HEK293 (cell line): ENCODE measurements around the gene ZNF302.

Experiments used
- CTCF ChIA-PET: fragments of 350-600 bp; formaldehyde crosslinking; extraction: SDS; loops from one replicate; lab custom pipeline; 2021; ENCODE audit warnings: antibody characterized with exemption; lab: Yijun Ruan, JAX
- POLR2A ChIA-PET: fragments of 300-600 bp; formaldehyde crosslinking; extraction: SDS; loops from one replicate; lab custom pipeline; 2020; ENCODE audit warnings: antibody characterized with exemption, inconsistent platforms; lab: Yijun Ruan, JAX
- H3K27ac ChIP-seq: fragments of 200-500 bp; sonication (Bioruptor generic); 2 replicates; pipeline ENCODE4 v1.5.1; 2014; ENCODE audit warnings: low read depth, low read length, control low read depth, inconsistent platforms; ENCODE audit errors: extremely low read depth
- H3K36me3 ChIP-seq, 2 experiments: fragments of 200-500 bp in 1 of 2; sonication (Bioruptor generic) in 1 of 2; 1 replicate in 1 of 2; 2 replicates in 1 of 2; pipeline ENCODE4 v1.5.1; 2014 to 2017; ENCODE audit warnings: inconsistent platforms in 2 of 2, low read length in 2 of 2; ENCODE audit not compliant: control insufficient read depth in 2 of 2, insufficient read depth in 1 of 2
- H3K4me1 ChIP-seq: fragments of 200-500 bp; sonication (Bioruptor generic); 2 replicates; pipeline ENCODE4 v1.5.1; 2014; ENCODE audit warnings: mild to moderate bottlenecking, low read length, inconsistent platforms; ENCODE audit not compliant: control insufficient read depth, insufficient read depth
- H3K4me3 ChIP-seq: 2 replicates; pipeline ENCODE4 v1.5.1; 2011; ENCODE audit warnings: low read depth, mild to moderate bottlenecking, control low read depth, low read length, moderate library complexity
- H3K9me3 ChIP-seq: fragments of 200-500 bp; sonication (Bioruptor generic); 2 replicates; pipeline ENCODE4 v1.5.1; 2014; ENCODE audit warnings: low read depth, low read length, inconsistent platforms; ENCODE audit not compliant: control insufficient read depth, insufficient read depth
- KLF8 ChIP-seq: fragments of 450-650 bp; formaldehyde crosslinking; IDR thresholded peaks from 2 replicates; pipeline ENCODE4 v1.5.1; 2016; ENCODE audit warnings: missing biosample characterization, missing genetic modification characterization
- KLF9 ChIP-seq: fragments of 450-650 bp; formaldehyde crosslinking; IDR thresholded peaks from 2 replicates; pipeline ENCODE4 v1.5.1; 2016; ENCODE audit warnings: missing biosample characterization, missing genetic modification characterization, low read depth
- PRDM1 ChIP-seq: fragments of 450-650 bp; formaldehyde crosslinking; IDR thresholded peaks from 2 replicates; pipeline ENCODE4; 2016; ENCODE audit warnings: missing biosample characterization, missing genetic modification characterization
- ZBTB10 ChIP-seq: fragments of 450-650 bp; formaldehyde crosslinking; IDR thresholded peaks from 2 replicates; pipeline ENCODE4 v1.5.1; 2016; ENCODE audit warnings: missing biosample characterization, missing genetic modification characterization
- ZBTB17 ChIP-seq: fragments of 450-650 bp; formaldehyde crosslinking; IDR thresholded peaks from 2 replicates; pipeline ENCODE4 v1.5.1; 2016; ENCODE audit warnings: missing biosample characterization, missing genetic modification characterization
- ZBTB48 ChIP-seq: fragments of 450-650 bp; formaldehyde crosslinking; IDR thresholded peaks from 2 replicates; pipeline ENCODE4 v1.5.1; 2016; ENCODE audit warnings: missing biosample characterization, missing genetic modification characterization
- ZEB2 ChIP-seq: fragments of 450-650 bp; formaldehyde crosslinking; IDR thresholded peaks from 2 replicates; pipeline ENCODE4 v1.5.1; 2016; ENCODE audit warnings: missing biosample characterization, missing genetic modification characterization
- ZFHX2 ChIP-seq: fragments of 450-650 bp; formaldehyde crosslinking; conservative IDR thresholded peaks from 2 replicates; pipeline ENCODE4 v1.5.1; 2016; ENCODE audit warnings: missing biosample characterization, missing genetic modification characterization
- ZNF184 ChIP-seq: fragments of 450-650 bp; IDR thresholded peaks from 2 replicates; pipeline ENCODE4 v1.5.1; 2018; ENCODE audit warnings: missing biosample characterization, mild to moderate bottlenecking, missing genetic modification characterization
- ZNF23 ChIP-seq: fragments of 450-650 bp; formaldehyde crosslinking; IDR thresholded peaks from 2 replicates; pipeline ENCODE4 v1.5.1; 2016; ENCODE audit warnings: missing biosample characterization, missing genetic modification characterization, borderline replicate concordance
- ZNF292 ChIP-seq: fragments of 450-650 bp; formaldehyde crosslinking; IDR thresholded peaks from 2 replicates; pipeline ENCODE4 v1.5.1; 2016; ENCODE audit warnings: low read depth, missing biosample characterization, missing genetic modification characterization, borderline replicate concordance
- ZNF341 ChIP-seq: fragments of 450-650 bp; formaldehyde crosslinking; IDR thresholded peaks from 2 replicates; pipeline ENCODE4; 2016; ENCODE audit warnings: low read depth, missing biosample characterization, missing genetic modification characterization
- ZNF398 ChIP-seq: fragments of 450-650 bp; formaldehyde crosslinking; IDR thresholded peaks from 2 replicates; pipeline ENCODE4 v1.5.1; 2017; ENCODE audit warnings: missing biosample characterization, missing genetic modification characterization
- ZNF48 ChIP-seq: fragments of 450-650 bp; formaldehyde crosslinking; IDR thresholded peaks from 2 replicates; pipeline ENCODE4 v1.5.1; 2016; ENCODE audit warnings: missing biosample characterization, missing genetic modification characterization
- ZNF529 ChIP-seq: fragments of 450-650 bp; formaldehyde crosslinking; IDR thresholded peaks from 2 replicates; pipeline ENCODE4 v1.5.1; 2017; ENCODE audit warnings: missing genetic modification characterization, missing biosample characterization; ENCODE audit not compliant: insufficient replicate concordance
- ZNF626 ChIP-seq: fragments of 450-650 bp; sonication (Bioruptor Pico); formaldehyde crosslinking; IDR thresholded peaks from 2 replicates; pipeline ENCODE4 v1.5.1; 2018; ENCODE audit warnings: missing biosample characterization, missing genetic modification characterization, inconsistent platforms
- ZNF639 ChIP-seq: fragments of 450-650 bp; formaldehyde crosslinking; IDR thresholded peaks from 2 replicates; pipeline ENCODE4 v1.5.1; 2016; ENCODE audit warnings: missing biosample characterization, missing genetic modification characterization
- ZNF660 ChIP-seq: fragments of 450-650 bp; IDR thresholded peaks from 2 replicates; pipeline ENCODE4 v1.5.1; 2018; ENCODE audit warnings: missing biosample characterization, mild to moderate bottlenecking, missing genetic modification characterization
- ZNF664 ChIP-seq: fragments of 450-650 bp; formaldehyde crosslinking; IDR thresholded peaks from 2 replicates; pipeline ENCODE4 v1.5.1; 2016; ENCODE audit warnings: missing biosample characterization, missing genetic modification characterization
- ZNF701 ChIP-seq: fragments of 450-650 bp; formaldehyde crosslinking; IDR thresholded peaks from 2 replicates; pipeline ENCODE4 v1.5.1; 2016; ENCODE audit warnings: missing biosample characterization, missing genetic modification characterization
- ZNF785 ChIP-seq: fragments of 450-650 bp; formaldehyde crosslinking; IDR thresholded peaks from 2 replicates; pipeline ENCODE4 v1.5.1; 2016; ENCODE audit warnings: missing biosample characterization, missing genetic modification characterization
- ZSCAN23 ChIP-seq: fragments of 450-650 bp; formaldehyde crosslinking; IDR thresholded peaks from 2 replicates; pipeline ENCODE4 v1.5.1; 2016; ENCODE audit warnings: missing biosample characterization, missing genetic modification characterization
- TF ChIP-seq, protein P1 (sequence below): fragments of 450-650 bp; formaldehyde crosslinking; IDR thresholded peaks from 2 replicates; pipeline ENCODE4 v1.5.1; 2016; ENCODE audit warnings: missing biosample characterization, missing genetic modification characterization
- TF ChIP-seq, protein P2 (sequence below): IDR thresholded peaks from 2 replicates; pipeline ENCODE4 v1.6.1; 2011; ENCODE audit warnings: mild to moderate bottlenecking, low read depth, low read length, borderline replicate concordance
- TF ChIP-seq, protein P3 (sequence below): fragments of 450-650 bp; formaldehyde crosslinking; IDR thresholded peaks from 2 replicates; pipeline ENCODE4 v1.5.1; 2016; ENCODE audit warnings: missing biosample characterization, missing genetic modification characterization

Gene ZNF302

GRCh38 chr19:34677386-34678084 is at the start of gene ZNF302:
Gene ZNF302 (plus strand): TSS chr19:34677678. CDS start chr19:34678805, 1,127 bp downstream.
- Histone ChIP-seq H3K9me3 (peaks cover 30% of the 10 kb centered on the region), H3K4me1 (peaks cover 12% of the 10 kb centered on the region), H3K36me3 (peaks cover 42 to 45% of the 10 kb centered on the region in 2 experiments), H3K4me3 (peak within 1 kb of the TSS; percentile 68), H3K27ac (peak within 1 kb of the TSS; percentile 94)
- ChIA-PET CTCF (interaction anchor here (0.5 to 4.3 kb wide), 10 partner anchors 15 to 1015 kb away, joined by 3 to 34 read pairs (median 4); no protein-coding TSS in a partner anchor), POLR2A (interaction anchor here (0.5 to 2.1 kb wide), 32 partner anchors 9 to 1450 kb away, joined by 3 to 24 read pairs (median 4); partner anchors contain the start of genes COX6B1, FXYD7, GRAMD1A and POLR2I)
- TF ChIP-seq ZNF660 (peak; percentile 84; the same call in 1 of the 2 replicates), KLF8 (tag by site-specific recombination) (peak; percentile 35), KLF9 (0 out of 2 replicates have a peak, but pooled peaks have one; percentile 12), ZBTB10 (peak; percentile 50; the same call in 1 of the 2 replicates), PRDM1 (tag by site-specific recombination) (no peak), ZNF664 (tag by site-specific recombination) (no peak), ZNF23 (tag by site-specific recombination) (no peak), ZFHX2 (tag by site-specific recombination) (peak; percentile 95), ZNF341 (tag by site-specific recombination) (no peak), ZNF529 (tag by site-specific recombination) (no peak), ZNF398 (tag by site-specific recombination) (peak; percentile 50; the same call in 1 of the 2 replicates), ZBTB17 (tag by site-specific recombination) (peak; percentile 74; the same call in 1 of the 2 replicates), ZNF785 (tag by site-specific recombination) (peak; percentile 87; the same call in 1 of the 2 replicates), ZEB2 (peak; percentile 69), ZNF292 (tag by site-specific recombination) (no peak), ZNF701 (tag by site-specific recombination) (no peak), ZNF184 (tag by site-specific recombination) (no peak), ZNF639 (tag by site-specific recombination) (peak; percentile 13; the same call in 1 of the 2 replicates), ZNF626 (tag by site-specific recombination) (peak; percentile 69; the same call in 1 of the 2 replicates), ZBTB48 (no peak; the same call in 1 of the 2 replicates), ZSCAN23 (no peak), ZNF48 (tag by site-specific recombination) (no peak)
- TF ChIP-seq, protein P1, sequence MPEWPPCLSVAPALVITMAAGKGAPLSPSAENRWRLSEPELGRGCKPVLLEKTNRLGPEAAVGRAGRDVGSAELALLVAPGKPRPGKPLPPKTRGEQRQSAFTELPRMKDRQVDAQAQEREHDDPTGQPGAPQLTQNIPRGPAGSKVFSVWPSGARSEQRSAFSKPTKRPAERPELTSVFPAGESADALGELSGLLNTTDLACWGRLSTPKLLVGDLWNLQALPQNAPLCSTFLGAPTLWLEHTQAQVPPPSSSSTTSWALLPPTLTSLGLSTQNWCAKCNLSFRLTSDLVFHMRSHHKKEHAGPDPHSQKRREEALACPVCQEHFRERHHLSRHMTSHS = 0 out of 2 replicates have a peak, but pooled peaks have one; percentile 39
- TF ChIP-seq, protein P2, sequence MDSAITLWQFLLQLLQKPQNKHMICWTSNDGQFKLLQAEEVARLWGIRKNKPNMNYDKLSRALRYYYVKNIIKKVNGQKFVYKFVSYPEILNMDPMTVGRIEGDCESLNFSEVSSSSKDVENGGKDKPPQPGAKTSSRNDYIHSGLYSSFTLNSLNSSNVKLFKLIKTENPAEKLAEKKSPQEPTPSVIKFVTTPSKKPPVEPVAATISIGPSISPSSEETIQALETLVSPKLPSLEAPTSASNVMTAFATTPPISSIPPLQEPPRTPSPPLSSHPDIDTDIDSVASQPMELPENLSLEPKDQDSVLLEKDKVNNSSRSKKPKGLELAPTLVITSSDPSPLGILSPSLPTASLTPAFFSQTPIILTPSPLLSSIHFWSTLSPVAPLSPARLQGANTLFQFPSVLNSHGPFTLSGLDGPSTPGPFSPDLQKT = no peak
- TF ChIP-seq, protein P3, sequence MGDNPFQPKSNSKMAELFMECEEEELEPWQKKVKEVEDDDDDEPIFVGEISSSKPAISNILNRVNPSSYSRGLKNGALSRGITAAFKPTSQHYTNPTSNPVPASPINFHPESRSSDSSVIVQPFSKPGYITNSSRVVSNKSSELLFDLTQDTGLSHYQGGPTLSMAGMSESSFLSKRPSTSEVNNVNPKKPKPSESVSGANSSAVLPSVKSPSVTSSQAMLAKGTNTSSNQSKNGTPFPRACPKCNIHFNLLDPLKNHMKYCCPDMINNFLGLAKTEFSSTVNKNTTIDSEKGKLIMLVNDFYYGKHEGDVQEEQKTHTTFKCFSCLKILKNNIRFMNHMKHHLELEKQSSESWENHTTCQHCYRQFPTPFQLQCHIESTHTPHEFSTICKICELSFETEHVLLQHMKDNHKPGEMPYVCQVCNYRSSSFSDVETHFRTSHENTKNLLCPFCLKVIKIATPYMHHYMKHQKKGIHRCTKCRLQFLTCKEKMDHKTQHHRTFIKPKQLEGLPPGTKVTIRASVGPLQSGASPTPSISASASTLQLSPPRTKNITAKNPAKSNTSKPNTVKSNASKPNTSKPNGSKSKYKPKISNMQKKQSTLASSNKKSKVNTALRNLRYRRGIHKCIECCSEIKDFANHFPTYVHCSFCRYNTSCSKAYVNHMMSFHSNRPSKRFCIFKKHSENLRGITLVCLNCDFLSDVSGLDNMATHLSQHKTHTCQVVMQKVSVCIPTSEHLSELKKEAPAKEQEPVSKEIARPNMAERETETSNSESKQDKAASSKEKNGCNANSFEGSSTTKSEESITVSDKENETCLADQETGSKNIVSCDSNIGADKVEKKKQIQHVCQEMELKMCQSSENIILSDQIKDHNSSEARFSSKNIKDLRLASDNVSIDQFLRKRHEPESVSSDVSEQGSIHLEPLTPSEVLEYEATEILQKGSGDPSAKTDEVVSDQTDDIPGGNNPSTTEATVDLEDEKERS = no peak; the same call in 1 of the 2 replicates
